OCI-LY1 (cell line): ENCODE data around the gene TMEM87A.

Experiments
- H2AFZ ChIP-seq: fragments of 200-600 bp; sonication (generic), shearing (Covaris generic); 2 replicates; pipeline ENCODE4 v1.6.0; 2014; ENCODE audit warnings: antibody characterized with exemption, mild to moderate bottlenecking, low read length
- H3F3A ChIP-seq: fragments of 200-600 bp; sonication (generic), shearing (Covaris generic); 2 replicates; pipeline ENCODE4 v1.6.0; 2014; ENCODE audit warnings: mild to moderate bottlenecking, antibody characterized with exemption, low read length, moderate library complexity; ENCODE audit not compliant: insufficient read depth
- H3K27ac ChIP-seq: fragments of 200-600 bp; sonication (generic); 2 replicates; pipeline ENCODE4 v1.5.1; 2014; ENCODE audit warnings: low read length, mixed run types, mild to moderate bottlenecking, low read depth; ENCODE audit not compliant: poor library complexity, severe bottlenecking
- H3K27me3 ChIP-seq: fragments of 200-600 bp; sonication (generic); 2 replicates; pipeline ENCODE4 v1.6.0; 2014; ENCODE audit warnings: antibody characterized with exemption, mild to moderate bottlenecking, low read length, moderate library complexity; ENCODE audit not compliant: insufficient read depth
- H3K36me3 ChIP-seq: fragments of 200-600 bp; sonication (generic); 2 replicates; pipeline ENCODE4 v1.6.1; 2014; ENCODE audit warnings: mild to moderate bottlenecking, antibody characterized with exemption, low read length, moderate library complexity, mixed read lengths; ENCODE audit not compliant: insufficient read depth
- H3K4me1 ChIP-seq: fragments of 200-600 bp; sonication (generic); 2 replicates; pipeline ENCODE4 v1.5.1; 2014; ENCODE audit warnings: mild to moderate bottlenecking, low read length, moderate library complexity; ENCODE audit not compliant: insufficient read depth, severe bottlenecking
- H3K4me2 ChIP-seq: fragments of 200-600 bp; sonication (generic), shearing (Covaris generic); 2 replicates; pipeline ENCODE4 v1.6.1; 2014; ENCODE audit warnings: low read length
- H3K4me3 ChIP-seq: fragments of 200-600 bp; sonication (generic); 2 replicates; pipeline ENCODE4 v1.5.1; 2014; ENCODE audit warnings: low read length, low read depth, mild to moderate bottlenecking, mixed read lengths; ENCODE audit not compliant: poor library complexity, severe bottlenecking
- H3K79me2 ChIP-seq: fragments of 200-600 bp; shearing (Covaris generic); 2 replicates; pipeline ENCODE4 v1.6.1; 2016; ENCODE audit warnings: mixed run types, low read length, mixed read lengths; ENCODE audit not compliant: insufficient read depth
- H3K9ac ChIP-seq: fragments of 200-600 bp; sonication (generic), shearing (Covaris generic); 2 replicates; pipeline ENCODE4 v1.6.1; 2014; ENCODE audit warnings: mild to moderate bottlenecking, low read length, mixed read lengths
- H3K9me2 ChIP-seq: fragments of 200-600 bp; sonication (generic), shearing (Covaris generic); 2 replicates; pipeline ENCODE4 v1.6.1; 2014; ENCODE audit warnings: low read depth, mild to moderate bottlenecking, low read length, mixed read lengths
- H3K9me3 ChIP-seq: fragments of 200-600 bp; shearing (Covaris generic); 2 replicates; pipeline ENCODE4 v1.6.1; 2014; ENCODE audit warnings: low read length, mixed read lengths
- H4K20me1 ChIP-seq: fragments of 200-600 bp; sonication (generic), shearing (Covaris generic); 2 replicates; pipeline ENCODE4 v1.6.0; 2016; ENCODE audit warnings: mild to moderate bottlenecking, low read length; ENCODE audit not compliant: insufficient read depth
- EZH2 ChIP-seq: fragments of 200-600 bp; sonication (generic), shearing (Covaris generic); IDR thresholded peaks from 2 replicates; pipeline ENCODE4 v1.8.0; 2017; ENCODE audit warnings: borderline replicate concordance, mixed run types, mild to moderate bottlenecking, antibody characterized with exemption, low read length, moderate library complexity, mixed read lengths
- TF ChIP-seq, protein P1 (sequence below): fragments of 200-600 bp; sonication (generic), shearing (Covaris generic); IDR thresholded peaks from 2 replicates; pipeline ENCODE4 v1.5.1; 2017; ENCODE audit warnings: mild to moderate bottlenecking, antibody characterized with exemption, low read length, moderate library complexity, mixed read lengths

TMEM87A gene

DNA sequence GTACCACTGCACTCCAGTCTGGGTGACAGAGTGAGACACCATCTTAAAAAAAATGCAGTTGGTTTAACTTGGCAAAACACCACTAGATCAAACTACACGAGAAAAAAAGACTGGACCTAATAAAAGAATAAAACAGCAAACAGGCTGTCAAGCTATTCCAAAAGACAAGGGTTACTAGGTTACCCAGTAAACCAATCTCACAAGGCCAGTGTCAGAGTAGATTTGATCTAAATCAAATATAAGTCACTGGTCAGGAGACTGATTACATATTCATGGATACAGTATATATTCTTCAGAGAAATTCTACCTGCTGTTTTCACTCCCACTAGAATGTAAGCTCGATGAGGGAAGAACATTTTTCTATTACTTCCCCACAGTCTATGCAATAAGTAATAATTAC, 2.7 kb downstream of the TMEM87A start:
- peaks cover 39% of the 10 kb centered on the region for H3K79me2 ChIP-seq
- no peak overlapping the region for H3K4me3 ChIP-seq
- H3K4me1 ChIP-seq: peaks cover 31% of the 10 kb centered on the region
- H3K9me2 ChIP-seq: no peaks in the 10 kb centered on the region
- no peak for TF ChIP-seq EZH2
- no peak overlapping the region for H3K27ac ChIP-seq
- H3K4me2 ChIP-seq: no peak overlapping the region
- H3F3A ChIP-seq: no peaks in the 10 kb centered on the region
- H3K27me3 ChIP-seq: no peaks in the 10 kb centered on the region
- no peaks in the 10 kb centered on the region for H3K9me3 ChIP-seq
- no peaks in the 10 kb centered on the region for H4K20me1 ChIP-seq
- peaks cover 39% of the 10 kb centered on the region for H3K36me3 ChIP-seq
- H3K9ac ChIP-seq: no peak overlapping the region
- no peak overlapping the region for H2AFZ ChIP-seq

DNA sequence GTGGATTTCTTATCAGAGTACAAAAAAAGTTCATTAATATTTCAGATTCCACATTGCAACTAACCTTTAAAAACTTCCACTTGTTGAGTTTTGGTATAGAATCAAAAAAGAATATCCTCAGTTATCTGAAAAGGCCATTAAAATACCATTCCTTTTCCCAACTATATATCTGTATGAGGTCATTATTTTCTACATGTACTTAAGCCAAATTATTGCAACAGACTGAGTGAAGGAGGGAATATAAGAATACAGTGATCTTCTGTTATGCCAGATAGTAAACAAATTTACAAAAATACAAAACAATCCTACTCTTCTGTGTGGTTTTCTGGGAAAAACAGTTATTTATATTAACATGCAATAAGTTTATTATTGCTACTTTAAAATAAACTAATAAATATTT, 5.9 kb downstream of the TMEM87A start:
- H3K9me3 ChIP-seq: no peaks in the 10 kb centered on the region
- H3K79me2 ChIP-seq: peaks cover 32% of the 10 kb centered on the region
- peaks cover 13% of the 10 kb centered on the region for H3K4me1 ChIP-seq
- H2AFZ ChIP-seq: no peak overlapping the region
- H3K9me2 ChIP-seq: no peaks in the 10 kb centered on the region
- H3K9ac ChIP-seq: no peak overlapping the region
- no peaks in the 10 kb centered on the region for H4K20me1 ChIP-seq
- H3K27ac ChIP-seq: no peak overlapping the region
- no peaks in the 10 kb centered on the region for H3K27me3 ChIP-seq
- H3K4me2 ChIP-seq: no peak overlapping the region
- peaks cover 66% of the 10 kb centered on the region for H3K36me3 ChIP-seq
- H3K4me3 ChIP-seq: no peak overlapping the region
- no peak for TF ChIP-seq EZH2
- TF ChIP-seq, protein P1, sequence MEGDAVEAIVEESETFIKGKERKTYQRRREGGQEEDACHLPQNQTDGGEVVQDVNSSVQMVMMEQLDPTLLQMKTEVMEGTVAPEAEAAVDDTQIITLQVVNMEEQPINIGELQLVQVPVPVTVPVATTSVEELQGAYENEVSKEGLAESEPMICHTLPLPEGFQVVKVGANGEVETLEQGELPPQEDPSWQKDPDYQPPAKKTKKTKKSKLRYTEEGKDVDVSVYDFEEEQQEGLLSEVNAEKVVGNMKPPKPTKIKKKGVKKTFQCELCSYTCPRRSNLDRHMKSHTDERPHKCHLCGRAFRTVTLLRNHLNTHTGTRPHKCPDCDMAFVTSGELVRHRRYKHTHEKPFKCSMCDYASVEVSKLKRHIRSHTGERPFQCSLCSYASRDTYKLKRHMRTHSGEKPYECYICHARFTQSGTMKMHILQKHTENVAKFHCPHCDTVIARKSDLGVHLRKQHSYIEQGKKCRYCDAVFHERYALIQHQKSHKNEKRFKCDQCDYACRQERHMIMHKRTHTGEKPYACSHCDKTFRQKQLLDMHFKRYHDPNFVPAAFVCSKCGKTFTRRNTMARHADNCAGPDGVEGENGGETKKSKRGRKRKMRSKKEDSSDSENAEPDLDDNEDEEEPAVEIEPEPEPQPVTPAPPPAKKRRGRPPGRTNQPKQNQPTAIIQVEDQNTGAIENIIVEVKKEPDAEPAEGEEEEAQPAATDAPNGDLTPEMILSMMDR: no peak
- no peaks in the 10 kb centered on the region for H3F3A ChIP-seq

DNA sequence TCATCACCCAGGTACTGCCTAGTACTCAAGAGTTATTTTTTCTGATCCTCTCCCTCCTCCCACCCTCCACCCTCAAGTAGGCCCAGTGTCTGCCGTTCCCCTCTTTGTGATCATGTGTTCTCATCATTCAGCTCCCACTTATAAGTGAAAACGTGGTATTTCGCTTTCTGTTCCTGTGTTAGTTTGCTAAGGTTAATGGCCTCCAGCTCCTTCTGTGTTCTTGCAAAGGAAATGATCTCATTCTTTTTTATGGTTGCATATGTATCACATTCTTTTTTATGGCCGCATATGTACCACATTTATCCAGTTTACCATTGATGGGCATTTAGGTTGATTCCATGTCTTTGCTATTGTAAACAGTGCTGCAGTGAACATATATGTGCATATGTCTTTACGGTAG, 8.4 kb downstream of the TMEM87A start:
- Histone ChIP-seq H3K27ac (no peak overlapping the region), H3K9ac (no peak overlapping the region), H4K20me1 (no peaks in the 10 kb centered on the region), H3K9me3 (no peaks in the 10 kb centered on the region), H3K79me2 (peaks cover 8% of the 10 kb centered on the region; the same call in 1 of the 2 replicates), H2AFZ (no peak overlapping the region), H3K27me3 (no peaks in the 10 kb centered on the region), H3K4me1 (no peaks in the 10 kb centered on the region), H3K9me2 (no peaks in the 10 kb centered on the region), H3K4me2 (no peak overlapping the region), H3K4me3 (no peak overlapping the region), H3K36me3 (peaks cover 83% of the 10 kb centered on the region), H3F3A (no peaks in the 10 kb centered on the region)
- no peak for TF ChIP-seq EZH2
- TF ChIP-seq, protein P1: no peak

DNA sequence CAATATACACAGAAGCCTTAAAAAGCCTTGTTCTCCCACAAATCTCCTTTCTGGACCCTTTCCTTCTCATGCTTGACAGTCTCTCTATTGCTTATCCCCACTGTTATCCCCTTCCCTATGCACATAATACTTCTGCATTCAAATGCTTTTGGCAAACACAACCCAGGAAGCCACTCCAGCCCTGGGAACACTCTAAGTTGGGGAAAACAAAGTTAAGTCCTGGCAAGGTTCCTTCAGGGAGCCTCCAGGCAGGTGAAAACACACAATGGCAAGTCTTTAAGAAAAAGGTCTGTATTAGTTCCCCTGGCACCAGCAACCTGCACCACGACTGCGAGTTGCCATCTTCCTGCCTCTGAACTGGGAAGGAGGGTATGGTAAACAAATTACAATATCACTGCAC, 19.9 kb downstream of the TMEM87A start:
- H3F3A ChIP-seq: no peaks in the 10 kb centered on the region
- no peaks in the 10 kb centered on the region for H3K4me1 ChIP-seq
- H3K9ac ChIP-seq: no peak overlapping the region
- no peaks in the 10 kb centered on the region for H4K20me1 ChIP-seq
- no peak overlapping the region for H3K27ac ChIP-seq
- H3K36me3 ChIP-seq: peaks cover 55% of the 10 kb centered on the region
- H3K27me3 ChIP-seq: no peaks in the 10 kb centered on the region
- no peaks in the 10 kb centered on the region for H3K9me2 ChIP-seq
- no peaks in the 10 kb centered on the region for H3K79me2 ChIP-seq
- no peak overlapping the region for H2AFZ ChIP-seq
- TF ChIP-seq, protein P1: no peak
- TF ChIP-seq EZH2: no peak
- no peak overlapping the region for H3K4me3 ChIP-seq
- H3K9me3 ChIP-seq: peaks cover 4% of the 10 kb centered on the region
- H3K4me2 ChIP-seq: no peak overlapping the region
